ENCODE measurements around the gene IL36RN.

IL36RN gene

DNA sequence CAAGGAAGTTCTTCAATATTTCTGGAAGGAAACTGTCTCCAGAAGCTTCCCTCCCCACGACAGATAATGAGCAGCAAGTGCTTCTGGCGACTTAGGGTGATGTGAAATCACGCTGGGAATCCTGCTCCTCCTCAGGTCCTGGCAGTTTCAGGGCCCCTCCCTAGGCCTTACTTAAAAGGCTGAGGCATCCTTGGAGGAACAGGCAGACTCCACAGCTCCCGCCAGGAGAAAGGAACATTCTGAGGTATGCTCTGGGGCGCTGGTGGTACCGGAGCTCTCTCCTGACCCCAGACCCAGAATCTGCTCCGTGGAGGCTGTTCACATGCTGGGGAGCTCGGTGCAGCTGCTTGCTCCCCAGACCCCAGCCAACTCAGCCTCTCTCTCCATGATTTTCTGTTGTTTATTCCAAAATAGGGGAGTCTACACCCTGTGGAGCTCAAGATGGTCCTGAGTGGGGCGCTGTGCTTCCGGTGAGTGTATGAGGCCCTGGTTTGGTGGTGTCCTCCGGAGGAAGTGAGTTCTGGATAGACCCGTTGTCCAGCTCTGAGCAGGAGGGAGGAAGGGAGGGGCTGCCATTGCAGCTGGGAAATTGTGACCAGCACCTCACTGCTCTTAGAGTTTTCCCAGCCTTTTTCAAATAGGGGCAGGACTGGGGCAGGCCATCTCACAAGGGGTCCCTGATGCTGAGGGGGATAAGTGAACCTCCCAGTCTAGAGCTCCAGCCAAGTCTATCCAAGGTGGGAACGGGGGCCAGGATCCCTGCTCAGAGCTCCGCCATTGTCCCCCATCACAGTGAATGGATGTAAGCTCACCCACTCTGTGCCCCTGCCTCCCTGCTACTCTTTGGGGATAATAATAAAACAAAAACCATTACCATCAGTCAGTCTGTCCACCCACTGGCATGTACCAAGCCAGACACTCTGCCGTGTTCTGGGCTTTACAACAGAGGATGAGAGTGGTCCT, at the start of gene IL36RN:
Gene IL36RN, plus strand, starts transcription at position 201 of the 963 bp plus-strand sequence. Its CDS starts 241 bp downstream, at position 442.
- no peak for DNase-seq

DNA sequence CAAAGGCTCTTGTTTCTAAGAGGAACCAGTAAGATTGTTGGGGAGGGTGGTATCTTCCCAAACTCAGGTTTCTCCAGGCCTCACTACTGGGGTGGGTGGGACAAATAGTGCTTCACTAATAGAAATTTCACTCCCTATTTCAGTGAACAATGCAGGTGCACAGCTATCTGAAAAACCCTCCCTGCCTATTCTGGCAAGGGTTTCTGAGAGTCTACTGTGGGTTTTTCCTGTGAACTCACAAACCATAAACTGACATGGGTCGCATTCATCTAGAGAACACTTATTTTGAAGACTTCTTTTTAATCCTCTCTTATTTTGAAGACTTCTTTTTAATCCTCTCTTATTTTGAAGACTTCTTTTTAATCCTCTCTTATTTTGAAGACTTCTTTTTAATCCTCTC, 49.4 kb upstream of the IL36RN start:
- no peak for DNase-seq

DNA sequence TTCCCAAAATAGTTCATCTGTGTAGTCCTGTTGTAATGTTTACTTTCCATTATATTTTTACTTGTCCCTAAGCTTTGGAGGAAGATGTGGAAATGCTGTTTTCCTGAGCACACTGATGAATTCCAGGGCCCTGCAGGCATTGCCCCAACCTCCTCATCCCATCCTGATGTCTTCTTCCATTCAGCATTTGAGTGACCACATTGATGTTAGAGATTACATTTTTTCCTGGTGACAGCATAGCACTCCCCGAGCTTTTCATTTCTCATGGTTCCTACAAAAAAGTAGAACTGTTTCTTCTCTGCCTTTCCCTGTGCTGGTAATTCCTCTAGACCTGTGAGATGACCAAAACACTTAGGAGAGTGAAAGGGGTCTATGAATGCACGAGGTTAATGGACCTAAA, 48.9 kb upstream of the IL36RN start:
- DNase-seq: no peak

DNA sequence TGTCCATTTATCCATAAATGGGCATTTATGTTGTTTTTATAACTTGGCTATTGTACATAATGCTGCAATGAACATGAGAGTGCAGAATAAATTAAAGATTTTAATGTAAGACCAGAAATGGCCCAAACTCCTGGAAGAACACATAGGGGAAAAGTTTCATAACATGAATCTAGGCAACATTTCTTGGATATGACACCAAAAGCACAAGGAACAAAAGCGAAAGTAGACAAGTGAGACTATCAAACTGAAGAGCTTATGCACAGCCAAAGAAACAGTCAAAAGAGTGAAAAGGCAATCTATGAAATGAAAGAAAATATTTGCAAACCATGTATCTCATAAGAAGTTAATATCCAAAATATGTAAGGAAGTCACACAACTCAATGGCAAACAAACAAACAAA, 47.9 kb upstream of the IL36RN start:
- DNase-seq: no peak

DNA sequence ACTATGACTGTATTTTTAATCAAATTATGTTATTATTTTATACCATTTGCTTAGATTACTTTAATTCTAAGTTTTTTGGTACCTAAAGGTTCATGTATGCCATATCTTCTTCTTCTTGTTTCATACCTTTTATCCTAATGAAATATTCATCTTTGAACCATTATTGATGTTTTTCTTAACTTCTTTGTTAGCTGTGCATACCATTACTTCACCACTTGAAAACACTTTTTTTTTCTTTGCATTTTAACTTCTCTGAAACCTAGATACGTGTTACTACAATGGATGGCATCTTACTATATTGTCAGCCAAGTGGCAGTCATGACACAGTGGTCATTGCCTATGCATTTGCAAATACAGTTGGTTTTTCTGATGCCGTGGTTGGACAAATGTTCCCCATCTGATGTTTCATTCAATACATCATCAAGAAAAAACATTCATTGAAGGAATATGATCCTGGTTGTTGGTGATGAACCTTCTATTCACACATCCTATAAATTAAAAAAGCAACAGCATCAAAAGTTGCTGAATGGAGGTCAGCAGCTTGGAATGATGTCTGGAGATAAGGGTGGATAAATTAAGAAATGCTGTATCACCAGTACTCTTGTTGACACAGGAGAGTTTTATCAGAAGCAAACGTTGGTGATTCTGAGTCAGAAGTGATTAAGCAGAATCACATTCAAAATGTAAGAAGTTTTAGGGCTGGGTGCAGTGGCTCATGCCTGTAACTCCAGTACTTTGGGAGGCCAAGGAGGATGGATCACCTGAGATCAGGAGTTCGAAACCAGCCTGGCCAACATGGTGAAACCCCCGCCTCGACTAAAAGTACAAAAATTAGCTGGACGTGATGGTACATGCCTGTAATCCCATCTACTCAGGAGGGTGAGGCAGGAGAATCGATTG, 46.3 kb upstream of the IL36RN start:
- no peak for DNase-seq

DNA sequence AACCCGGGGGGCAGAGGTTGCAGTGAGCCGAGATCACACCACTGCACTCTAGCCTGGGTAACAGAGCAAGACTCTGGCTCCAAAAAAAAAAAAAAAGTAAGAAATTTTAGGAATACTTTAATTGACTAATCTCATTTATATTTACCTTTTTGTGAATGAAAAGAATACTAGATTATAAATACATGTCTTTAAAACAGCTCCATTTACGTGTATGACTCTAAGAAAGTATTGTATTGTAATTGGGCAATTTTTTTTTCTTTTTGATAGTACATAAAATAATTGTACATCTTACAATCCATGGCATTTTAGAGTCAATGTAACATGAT, 45.7 kb upstream of the IL36RN start:
- no peak for DNase-seq

DNA sequence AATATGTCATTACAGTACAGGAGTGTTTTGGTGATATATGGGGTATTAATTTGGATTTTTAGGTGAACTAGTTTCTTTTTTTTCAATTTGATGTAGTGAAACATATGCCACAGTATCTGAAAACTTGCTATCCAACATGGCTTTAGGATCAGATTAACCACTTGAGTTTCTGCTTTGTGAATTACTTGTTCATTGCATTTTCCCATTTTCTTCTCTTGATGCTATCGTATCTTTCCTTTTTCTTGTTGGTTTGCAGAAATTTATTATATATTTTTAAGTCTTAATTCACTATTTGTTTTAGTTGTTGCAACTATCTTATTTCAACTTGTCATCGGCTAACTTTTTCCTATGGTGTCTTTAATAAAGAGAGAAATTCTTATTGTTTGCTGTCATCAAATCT, 44.9 kb upstream of the IL36RN start:
- no peak for DNase-seq

DNA sequence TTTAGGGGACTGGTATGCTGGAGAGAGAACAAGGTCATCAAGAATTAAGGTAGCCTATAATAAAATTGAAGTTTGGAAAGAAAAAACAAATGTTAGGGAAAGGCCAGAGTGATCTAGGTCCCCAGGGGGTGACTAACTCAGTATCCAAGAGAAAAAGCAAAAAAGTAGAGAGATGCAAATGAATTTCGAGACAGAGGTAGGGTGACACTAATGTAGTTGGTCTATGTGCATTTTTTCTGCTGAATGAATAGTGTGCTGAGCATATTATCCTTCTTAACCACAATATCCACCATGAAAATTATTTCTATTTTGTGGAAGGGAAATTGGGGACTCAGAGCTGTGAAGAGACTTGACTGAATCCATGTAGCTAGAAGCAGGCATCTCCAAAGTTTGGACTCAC, 44.0 kb upstream of the IL36RN start:
- DNase-seq: no peak

DNA sequence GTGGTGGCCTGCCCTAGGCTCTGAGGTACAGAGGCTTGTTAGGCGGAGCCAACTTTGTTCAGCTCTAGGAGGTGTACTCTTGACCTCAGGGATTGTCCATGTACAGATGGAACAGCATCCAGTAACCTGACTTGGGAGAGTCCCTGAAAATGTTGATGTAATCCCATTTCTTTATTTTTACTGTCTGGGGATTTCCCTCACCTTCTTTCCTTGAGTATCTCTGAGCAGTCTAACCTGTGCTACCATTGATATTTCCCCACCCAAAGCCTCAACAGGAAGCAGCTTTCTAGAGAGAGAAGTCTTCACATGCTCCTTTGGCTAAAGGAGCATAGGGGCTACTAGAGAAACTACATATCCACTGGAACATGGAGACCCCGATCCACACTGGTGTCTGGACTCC, 43.3 kb upstream of the IL36RN start:
- no peak for DNase-seq

DNA sequence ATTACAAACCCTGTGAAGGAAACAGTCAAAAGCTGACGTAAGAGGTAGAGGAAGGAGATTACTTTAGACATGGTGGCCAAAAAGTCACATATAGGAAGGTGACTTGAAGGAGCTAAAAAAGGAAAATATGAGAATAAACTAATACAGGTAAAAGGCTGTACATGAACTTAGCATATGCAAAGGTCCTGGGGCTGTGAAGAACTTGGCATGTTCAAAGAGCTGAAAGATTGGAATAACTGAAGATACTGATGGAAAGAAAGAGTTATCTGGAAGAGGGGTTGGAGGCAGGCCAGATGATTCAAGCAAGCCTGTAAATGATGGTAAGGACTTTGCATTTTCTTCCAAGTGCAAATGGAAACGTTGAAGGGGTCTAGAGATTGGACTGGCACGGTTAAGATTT, 40.5 kb upstream of the IL36RN start:
- no peak for DNase-seq

DNA sequence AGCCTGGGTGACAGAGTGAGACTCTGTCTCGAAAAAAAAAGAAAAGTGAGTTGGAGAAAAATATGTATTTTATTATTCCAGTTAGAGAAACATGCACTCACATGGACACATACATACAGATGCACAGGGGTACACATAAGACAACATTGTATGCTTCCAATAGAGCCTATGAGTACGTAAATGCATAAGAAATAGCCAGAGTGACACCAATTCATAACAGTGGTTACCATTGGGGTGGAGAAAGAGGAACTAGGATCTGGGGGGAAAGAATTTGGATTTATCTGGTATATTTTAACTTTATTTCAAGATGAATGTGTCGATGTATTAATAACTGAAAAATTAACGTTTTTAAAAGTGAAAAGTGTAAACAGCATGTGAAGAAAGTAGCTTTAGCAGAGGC, 37.7 kb upstream of the IL36RN start:
- DNase-seq: no peak

DNA sequence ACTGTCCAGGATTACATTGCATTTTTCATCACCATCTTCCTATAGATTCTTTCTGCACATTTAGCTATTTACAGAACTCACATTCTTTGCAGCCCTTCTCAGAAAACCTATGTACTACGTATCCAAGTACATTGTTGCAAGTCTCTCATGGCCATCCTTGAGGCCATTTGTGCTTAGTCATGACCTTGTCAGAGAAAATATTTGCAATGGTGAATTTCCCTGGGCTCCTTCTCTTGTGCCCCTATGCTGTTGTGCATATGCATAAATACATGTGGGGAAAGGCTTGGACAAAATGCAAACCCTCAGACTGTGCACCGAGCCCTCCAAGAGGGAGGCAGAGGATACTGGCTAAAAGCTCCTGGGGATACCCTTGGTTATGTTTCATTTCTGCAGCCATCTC, 34.2 kb upstream of the IL36RN start:
- no peak for DNase-seq

DNA sequence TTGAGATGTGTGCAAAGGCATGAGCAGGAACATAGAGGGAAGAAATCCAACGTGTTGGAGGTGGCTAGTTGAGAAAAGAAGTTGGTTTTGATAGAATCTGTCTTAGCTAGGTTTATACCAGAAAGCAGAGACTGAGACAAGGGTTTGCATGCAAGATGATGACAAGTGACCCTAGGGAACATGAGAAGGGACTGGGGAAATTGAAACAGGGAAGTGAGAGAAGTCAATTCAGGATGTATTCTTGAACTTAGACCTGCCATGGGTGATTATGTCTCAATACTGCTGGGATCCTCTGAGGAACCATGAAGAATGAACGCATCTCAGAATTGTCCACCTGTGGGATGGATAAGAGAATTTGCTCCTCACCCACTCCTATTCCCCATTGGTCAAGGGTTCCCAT, 33.3 kb upstream of the IL36RN start:
- DNase-seq: no peak

DNA sequence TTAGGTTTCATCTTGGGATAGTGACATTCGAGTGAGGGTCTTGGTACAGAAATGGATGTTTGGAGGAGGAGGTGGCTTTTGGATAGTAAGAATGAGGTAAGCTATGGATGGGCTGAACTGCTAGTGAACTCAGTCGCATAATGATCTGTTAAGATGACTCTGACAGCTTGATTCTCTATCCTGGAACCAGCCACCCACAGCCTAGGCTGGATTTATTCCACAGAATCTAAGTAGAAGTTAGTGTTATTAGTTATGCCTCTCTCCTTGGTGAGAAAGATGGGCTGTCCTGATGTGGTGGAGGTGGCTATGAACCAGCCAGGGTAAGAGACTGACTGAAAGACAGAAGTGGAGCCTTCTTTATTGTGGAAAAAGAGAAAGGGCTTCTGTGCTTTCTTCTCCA, 31.3 kb upstream of the IL36RN start:
- no peak for DNase-seq

DNA sequence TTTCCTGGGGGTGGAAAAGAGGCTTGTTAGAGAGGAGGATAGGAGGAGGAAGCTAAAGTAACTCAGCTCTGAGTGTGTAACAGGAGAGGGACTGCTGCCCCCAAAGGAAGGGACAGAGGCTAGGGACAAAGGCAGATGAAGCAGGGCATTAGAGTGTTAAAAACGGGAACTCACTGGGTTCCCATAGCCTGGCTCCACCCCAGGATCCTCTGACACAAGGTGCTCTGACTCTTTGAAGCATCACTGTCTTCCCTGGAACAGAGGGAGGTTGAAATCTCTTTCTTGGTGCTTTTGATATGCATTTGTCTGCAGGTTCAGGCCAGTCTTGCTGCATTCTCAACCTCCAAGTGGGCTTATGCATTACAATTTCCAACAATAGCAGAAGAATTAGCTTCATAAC, 30.9 kb upstream of the IL36RN start:
- no peak for DNase-seq

DNA sequence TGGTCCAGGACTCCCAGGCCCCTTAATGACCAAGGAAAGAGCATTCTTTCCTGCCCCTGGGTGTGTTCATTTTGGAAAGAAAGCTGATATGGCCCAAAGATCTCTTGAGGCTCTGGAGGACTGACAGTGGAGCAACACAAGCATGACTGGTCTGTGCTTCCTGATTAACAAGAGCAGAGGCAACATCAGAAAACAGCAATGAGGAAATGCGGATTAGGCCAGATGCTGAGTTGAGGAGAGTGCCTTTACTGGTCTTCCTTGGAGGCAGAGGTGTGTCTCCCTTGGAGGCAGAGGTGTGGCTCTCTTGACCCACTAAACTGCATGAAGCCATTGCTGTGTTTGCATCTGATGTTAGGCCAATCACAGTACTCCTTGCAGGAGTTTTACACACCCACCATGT, 26.3 kb upstream of the IL36RN start:
- DNase-seq: no peak

DNA sequence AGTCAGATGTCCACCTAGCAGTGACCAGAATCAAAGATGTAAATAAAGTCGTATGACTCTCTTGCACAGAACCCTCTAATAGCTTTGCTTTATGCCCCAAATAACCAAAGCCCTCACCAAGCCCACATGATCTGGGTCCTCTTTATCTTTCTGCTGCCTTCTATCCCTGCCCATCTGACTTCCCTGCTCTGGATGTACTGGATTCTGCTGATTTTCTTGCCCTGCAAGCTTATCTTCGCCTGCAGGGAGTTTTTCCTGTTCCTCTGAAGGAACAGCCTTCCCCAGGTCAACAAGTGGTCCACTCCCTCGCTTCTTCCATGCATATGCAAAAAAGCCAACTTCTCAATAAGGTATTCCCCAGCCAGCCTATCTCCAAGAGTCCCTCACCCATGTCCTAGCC, 25.0 kb upstream of the IL36RN start:
- no peak for DNase-seq

DNA sequence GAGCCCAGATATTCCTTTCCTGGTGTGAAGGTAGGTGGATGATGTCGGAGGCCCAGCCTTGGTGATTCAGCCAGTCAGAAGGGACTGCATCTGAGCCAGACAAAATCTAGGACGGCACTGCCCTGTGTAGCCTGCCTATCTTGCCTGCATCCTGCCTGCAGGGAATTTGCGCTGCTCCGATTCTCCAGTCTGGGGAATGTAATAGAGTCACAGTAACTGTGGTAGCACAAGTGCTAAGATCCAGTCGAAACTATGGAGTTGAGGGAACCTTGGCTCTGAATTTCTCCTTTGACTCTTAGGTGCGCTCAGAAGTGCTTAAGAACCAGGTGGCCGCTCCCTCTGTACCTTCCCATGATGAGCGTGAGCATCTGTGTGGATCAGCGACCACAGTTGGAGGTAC, 22.2 kb upstream of the IL36RN start:
- DNase-seq: no peak

DNA sequence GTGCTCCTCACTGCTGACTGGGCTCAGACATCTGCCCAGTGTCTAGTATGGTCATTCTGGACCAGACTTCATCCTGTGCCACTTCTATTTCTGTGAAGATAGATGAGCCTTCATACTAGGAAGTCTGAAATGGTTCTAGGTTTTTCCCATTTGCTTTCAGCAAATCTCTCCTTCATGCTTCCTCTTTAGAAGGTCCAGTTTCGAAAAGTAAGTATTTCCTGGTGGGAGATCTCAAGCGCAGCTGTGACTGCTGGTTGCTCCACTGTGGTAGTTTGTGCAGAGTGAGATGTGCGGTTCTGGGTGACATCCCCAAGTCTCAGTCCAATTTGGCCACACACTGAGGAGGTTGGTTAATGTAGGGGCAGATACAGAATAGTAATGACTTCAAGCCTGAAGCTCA, 20.7 kb upstream of the IL36RN start:
- DNase-seq: no peak

DNA sequence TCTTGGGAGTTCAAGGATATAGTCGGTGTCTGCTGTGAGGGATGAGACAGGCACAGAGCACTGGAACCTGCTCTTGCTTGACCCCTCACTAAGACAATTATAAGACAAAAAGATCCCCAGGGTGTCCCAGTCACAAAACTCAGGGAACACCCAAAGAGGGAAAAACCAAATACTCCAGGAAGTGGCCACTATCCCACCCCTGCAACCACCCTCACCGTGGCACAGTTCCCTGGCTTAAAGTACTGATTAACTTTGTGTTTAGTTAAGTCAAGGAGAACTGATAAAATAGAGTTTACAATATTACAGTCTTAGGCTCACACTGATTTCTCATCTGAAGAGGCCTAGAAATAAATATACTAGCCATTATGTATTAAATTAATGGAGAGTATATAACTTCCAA, 19.8 kb upstream of the IL36RN start:
- no peak for DNase-seq

DNA sequence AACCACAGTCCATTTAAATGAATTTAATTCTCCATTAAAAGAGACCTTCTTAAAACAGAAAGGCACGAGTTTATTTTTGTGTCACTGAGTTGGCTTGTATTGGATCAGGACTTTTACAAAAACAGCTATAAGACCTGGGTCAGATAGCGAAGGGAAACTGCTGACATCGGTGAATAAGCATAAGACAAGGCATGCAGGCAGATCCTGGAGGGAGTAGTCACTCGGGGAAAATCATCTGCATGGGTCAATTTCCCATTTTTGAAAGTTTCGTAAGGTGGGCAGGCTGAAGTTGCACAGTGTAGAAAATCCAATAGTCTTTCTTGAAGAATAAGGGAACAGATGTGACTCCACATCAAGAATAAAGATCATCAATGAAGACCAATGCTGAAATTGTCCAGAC, 19.3 kb upstream of the IL36RN start:
- no peak for DNase-seq

DNA sequence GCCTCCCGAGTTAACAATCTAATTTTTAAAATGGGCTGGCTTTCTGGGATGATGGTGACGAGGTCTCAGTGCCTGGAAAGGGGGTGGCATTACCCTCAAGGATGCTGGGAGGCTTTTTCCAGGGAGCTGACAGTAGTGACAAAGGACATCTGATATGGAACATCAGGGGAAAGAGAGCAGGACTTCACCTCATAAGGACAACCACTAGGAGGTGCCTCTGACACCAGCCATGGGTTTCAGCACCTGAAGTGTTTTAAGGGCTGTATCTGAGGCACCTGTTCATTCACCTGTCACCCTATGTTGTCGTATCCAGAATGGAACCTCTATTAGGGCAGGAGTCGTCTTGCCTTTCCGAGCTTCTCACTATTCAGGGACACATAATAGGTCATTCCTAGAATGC, 17.1 kb upstream of the IL36RN start:
- no peak for DNase-seq

DNA sequence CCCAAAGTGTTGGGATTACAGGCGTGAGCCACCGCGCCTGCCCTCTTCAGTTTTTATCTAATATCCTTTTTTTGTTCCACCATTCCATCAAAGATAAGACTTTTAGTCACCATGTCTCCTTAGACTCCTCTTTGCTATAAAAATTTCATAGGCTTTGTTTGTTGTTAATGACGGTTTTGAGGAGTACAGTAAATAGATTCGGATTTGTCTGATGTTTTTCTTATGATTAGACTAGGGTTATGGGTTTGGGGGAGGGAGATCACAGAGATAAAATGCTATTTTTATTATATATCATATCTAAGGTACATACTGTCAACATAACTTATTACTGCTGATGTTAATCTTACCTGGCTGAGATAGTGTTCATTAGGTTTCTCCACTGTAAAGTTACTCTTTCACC, 12.5 kb upstream of the IL36RN start:
- no peak for DNase-seq
